Omental fat pad (tissue), 4 donors: ENCODE measurements around the gene ATOX1. TPM values are rescaled to one million over a fixed set of nuclear protein-coding genes. Genes with fewer than 3 reads are reported as not detected.

Source experiments
- ATAC-seq: fragments of 150-250 bp; one replicate; pipeline ENCODE4 v1.9.1; 2016; ENCODE audit warnings: mild to moderate bottlenecking, moderate library complexity; ENCODE audit not compliant: low FRiP score
- DNase-seq: peaks from one replicate; pipeline ENCODE4 v3.0.0-alpha.2; 2019; ENCODE audit warnings: low spot score
- CTCF ChIP-seq, 3 donors: fragments of 450-650 bp; IDR thresholded peaks; one replicate each; pipeline ENCODE4 v1.5.1; 2016 to 2017; ENCODE audit warnings: antibody characterized with exemption in 3 of 3, mild to moderate bottlenecking in 3 of 3, moderate library complexity in 2 of 3
- total RNA-seq, 4 donors: library from RNA; depleted of rRNA; stranded (reverse); fragments of >200 nt; gene quantifications; one replicate each; pipeline ENCODE4 v1.1.0, GENCODE V29; 2016

The ATOX1 gene
- total RNA-seq: 100 to 1,000 TPM in 2 of 4 donors, 10 to 100 TPM in 2; 81.5 to 162 (median 109) TPM

DNA sequence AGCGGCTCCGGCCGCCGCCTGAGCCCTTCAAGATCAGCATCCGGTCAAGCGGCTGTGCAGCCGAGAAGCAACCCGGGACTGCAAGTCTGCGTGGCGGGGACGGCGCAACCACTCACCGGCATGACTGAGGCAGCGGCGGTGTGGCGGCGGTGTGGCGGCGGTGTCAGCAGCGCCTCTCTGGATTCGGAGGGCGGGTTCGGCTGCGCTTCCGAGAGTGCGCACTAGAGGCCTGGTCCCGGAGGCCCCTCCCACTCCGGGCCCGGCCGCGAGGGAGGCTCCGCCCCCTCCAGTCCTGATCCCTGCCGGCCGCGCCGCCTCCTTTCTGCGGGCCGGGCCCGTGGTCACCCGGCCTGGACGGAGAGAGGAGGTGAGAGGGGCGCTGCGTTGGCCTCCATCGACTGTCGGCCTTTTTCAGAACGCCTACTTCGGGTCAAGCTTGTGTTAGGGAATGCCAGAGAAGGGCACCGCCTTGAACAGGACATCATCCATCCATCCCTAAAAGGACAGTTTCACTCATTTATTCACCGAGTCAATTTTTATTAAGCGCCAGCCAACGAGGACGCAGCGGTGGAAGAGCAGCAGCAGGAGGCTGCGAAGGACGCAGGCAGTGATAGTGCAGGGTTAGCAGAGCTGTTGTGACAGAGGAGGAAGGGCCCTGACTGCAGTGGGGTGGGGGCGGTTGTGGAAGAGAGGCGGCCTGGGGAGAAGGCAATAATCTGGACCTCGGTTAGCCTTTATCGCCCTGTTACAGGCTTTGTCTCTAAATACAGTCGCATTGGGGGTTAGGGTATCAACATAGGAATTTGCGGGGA lies at the start of gene ATOX1:
TSS of gene ATOX1 (minus strand) at position 202 of the 812 bp plus-strand sequence. CDS start at position 122, 80 bp downstream.
- no peak for TF ChIP-seq CTCF (IDR thresholded peaks at IDR 0.05)
- peak; percentile 70 for DNase-seq
- ATAC-seq: peak; percentile 99

DNA sequence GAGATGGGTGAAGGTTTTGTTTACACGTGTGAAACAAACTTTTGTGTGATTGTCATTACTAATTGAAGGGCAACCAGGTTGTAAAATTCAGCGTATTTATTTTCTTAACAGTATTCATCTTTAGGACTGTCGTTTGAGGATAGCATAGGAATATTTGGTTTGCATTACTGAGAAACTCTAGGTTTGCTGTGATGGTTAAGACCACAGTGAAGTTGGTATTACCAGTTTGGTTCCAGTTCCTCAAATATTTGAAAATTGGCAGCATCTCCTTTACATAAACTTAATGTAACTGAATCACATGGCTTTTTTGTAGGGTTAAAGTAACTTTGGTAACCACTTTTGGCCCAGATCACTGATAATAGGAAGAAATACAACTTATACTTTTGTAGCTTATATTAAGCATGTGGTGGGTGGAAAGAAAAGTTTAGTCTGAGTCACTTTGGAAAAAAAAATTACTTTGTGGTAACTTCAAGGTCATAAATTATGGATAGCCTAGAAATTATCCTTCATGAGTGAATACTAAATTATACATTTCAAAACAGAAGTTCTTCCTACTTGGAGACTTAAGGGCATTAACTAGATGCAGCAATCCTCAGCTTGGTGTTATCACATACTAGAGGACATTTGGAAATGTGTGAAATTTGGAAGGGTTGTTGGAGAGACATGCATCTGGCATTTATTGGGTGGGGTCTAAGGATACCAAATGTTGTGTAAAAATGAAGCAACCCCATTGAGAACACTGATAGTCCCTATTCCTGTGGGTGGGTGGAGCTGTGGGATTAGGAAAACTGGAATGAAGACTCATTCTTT lies 47.2 kb upstream of the ATOX1 start:
- no peak for TF ChIP-seq CTCF (IDR thresholded peaks at IDR 0.05)
- no peak for DNase-seq
- peak; percentile 91 for ATAC-seq

GRCh38 chr5:151800532-151800931 lies 42.1 kb upstream of the ATOX1 start:
- no peak for TF ChIP-seq CTCF (IDR thresholded peaks at IDR 0.05)
- no peak for ATAC-seq
- no peak for DNase-seq

DNA sequence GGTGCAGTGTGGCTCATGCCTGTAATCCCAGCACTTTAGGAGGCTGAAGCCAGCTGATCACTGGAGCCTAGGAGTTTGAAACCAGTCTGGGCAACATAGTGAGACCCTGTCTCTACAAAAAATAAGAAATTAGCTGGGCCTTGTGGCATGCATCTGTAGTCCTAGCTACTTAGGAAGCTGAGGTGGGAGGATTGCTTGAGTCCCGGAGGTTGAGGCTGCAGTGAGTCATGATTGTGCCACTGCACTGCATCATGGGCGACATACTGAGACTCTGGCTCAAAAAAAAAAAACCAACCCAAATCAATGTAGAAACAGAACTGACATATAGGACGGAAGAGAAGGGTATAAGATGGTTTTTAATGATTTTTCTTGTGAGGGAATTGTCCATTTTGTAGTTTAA lies 41.0 kb upstream of the ATOX1 start:
- no peak for ATAC-seq

DNA sequence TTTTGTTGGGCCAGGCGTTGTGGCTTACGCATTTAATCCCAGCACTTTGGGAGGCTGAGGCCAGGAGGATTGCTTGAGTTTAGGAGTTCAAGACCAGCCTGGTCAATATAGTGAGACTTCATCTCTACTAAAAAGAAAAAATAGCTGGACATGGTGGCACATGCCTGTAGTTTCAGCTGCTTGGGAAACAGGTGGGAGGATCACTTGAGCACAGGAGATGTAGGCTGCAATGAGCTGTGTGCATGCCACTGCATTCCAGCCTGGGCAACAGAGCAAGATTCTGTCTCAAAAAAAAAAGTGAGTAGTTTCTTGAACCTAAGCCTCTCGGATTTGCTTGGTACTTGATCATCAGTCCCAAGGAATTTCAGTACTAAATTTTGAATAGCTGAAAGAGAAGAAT lies 40.2 kb upstream of the ATOX1 start:
- TF ChIP-seq CTCF (IDR thresholded peaks at IDR 0.05): no peak
- no peak for ATAC-seq
- no peak for DNase-seq

More for the DNA sequence above, 41.0 kb upstream of the ATOX1 start:
- no peak for DNase-seq
- no peak for TF ChIP-seq CTCF (IDR thresholded peaks at IDR 0.05)

DNA sequence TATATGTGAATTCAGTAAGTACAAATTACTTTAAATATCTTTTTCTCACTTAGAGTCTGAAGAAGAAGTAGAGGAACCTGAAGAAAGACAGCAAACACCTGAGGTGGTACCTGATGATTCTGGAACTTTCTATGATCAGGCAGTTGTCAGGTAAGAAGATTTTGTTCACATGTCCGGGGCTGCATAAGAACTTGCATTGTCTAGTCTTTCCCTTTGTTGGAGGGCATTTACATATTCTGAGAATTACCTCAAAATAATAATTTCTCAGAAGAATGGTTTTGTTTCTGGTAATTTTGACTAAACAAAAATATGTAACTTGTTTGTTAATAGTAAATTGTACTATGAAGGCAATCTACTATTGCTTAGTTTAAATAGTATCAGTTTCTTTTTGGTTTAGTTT lies 37.0 kb upstream of the ATOX1 start:
- no peak for DNase-seq
- no peak for TF ChIP-seq CTCF (IDR thresholded peaks at IDR 0.05)

More for the DNA sequence above, 37.0 kb upstream of the ATOX1 start:
- no peak for ATAC-seq
